Endothelial cell of umbilical vein (primary cell): Measurements from ENCODE around the gene MAGI1.

Source experiments
- EZH2 ChIP-seq: IDR thresholded peaks from 2 replicates; pipeline ENCODE4 v1.6.1; 2012; ENCODE audit warnings: borderline replicate concordance, low read depth, mild to moderate bottlenecking, moderate library complexity, low read length, inconsistent platforms; ENCODE audit not compliant: severe bottlenecking
- JUN ChIP-seq: IDR thresholded peaks from 2 replicates; pipeline ENCODE4 v1.6.1; 2011; ENCODE audit warnings: borderline replicate concordance, low read depth; ENCODE audit not compliant: insufficient read length, insufficient read depth
- MYC ChIP-seq: IDR thresholded peaks from one replicate; pipeline ENCODE4 v1.6.1; 2011; ENCODE audit warnings: mild to moderate bottlenecking, low read depth, low read length
- POLR2A ChIP-seq: IDR thresholded peaks from 2 replicates; pipeline ENCODE4 v1.6.1; 2012; ENCODE audit warnings: low read depth, mild to moderate bottlenecking, control low read depth, low read length
- POLR2AphosphoS5 ChIP-seq: IDR thresholded peaks from 2 replicates; pipeline ENCODE4 v1.6.1; 2012; ENCODE audit warnings: low read depth, mild to moderate bottlenecking, control low read depth, low read length, moderate library complexity; ENCODE audit not compliant: insufficient read depth
- TF ChIP-seq, protein P1 (sequence below), 2 donors: IDR thresholded peaks; 1 replicate in 1 of 2; 2 replicates in 1 of 2; pipeline ENCODE4 v1.5.1; 2011; ENCODE audit warnings: low read length in 2 of 2, mild to moderate bottlenecking in 2 of 2, moderate library complexity in 2 of 2, control low read depth in 1 of 2, inconsistent platforms in 1 of 2, low read depth in 1 of 2; ENCODE audit not compliant: insufficient read depth in 1 of 2; ENCODE audit errors: extremely low read depth in 1 of 2

DNA sequence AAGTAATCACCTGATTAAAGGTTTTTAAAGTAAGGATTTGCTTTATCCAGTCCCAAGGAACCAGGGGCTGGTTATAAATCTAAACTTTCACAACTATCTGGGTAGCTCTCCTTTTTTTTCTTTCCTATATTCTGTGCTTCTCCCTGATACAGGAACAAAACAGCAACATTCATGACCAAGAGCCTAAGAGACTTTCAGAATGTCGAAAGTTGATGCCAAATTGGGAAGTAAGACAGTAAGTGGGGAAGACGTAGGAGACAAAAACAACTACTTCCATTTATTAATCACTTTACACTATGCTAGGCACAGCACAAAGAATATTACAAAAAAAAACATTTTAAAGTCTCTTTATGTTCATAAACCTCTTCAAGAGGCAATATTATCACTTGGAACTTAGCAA, 211.6 kb downstream of the MAGI1 start:
- TF ChIP-seq POLR2AphosphoS5 (no peak), EZH2 (no peak), POLR2A (no peak), JUN (no peak), MYC (no peak)
- TF ChIP-seq, protein P1, sequence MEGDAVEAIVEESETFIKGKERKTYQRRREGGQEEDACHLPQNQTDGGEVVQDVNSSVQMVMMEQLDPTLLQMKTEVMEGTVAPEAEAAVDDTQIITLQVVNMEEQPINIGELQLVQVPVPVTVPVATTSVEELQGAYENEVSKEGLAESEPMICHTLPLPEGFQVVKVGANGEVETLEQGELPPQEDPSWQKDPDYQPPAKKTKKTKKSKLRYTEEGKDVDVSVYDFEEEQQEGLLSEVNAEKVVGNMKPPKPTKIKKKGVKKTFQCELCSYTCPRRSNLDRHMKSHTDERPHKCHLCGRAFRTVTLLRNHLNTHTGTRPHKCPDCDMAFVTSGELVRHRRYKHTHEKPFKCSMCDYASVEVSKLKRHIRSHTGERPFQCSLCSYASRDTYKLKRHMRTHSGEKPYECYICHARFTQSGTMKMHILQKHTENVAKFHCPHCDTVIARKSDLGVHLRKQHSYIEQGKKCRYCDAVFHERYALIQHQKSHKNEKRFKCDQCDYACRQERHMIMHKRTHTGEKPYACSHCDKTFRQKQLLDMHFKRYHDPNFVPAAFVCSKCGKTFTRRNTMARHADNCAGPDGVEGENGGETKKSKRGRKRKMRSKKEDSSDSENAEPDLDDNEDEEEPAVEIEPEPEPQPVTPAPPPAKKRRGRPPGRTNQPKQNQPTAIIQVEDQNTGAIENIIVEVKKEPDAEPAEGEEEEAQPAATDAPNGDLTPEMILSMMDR (IDR thresholded peaks at IDR 0.05; ENCODE audit: extremely low read depth in 1 of 2, insufficient read depth in 1 of 2, low read depth in 1 of 2, low read length in 2 of 2): no peak
